IMR-90 (cell line): ENCODE data around the gene C1QTNF7. TPM values are rescaled to one million over a fixed set of nuclear protein-coding genes. Genes with fewer than 3 reads are reported as not detected.

ENCODE experiments used
- ATAC-seq: fragments of 200-7000 bp; cut with Tn5 transposase; 2 replicates; pipeline ENCODE4 v1.9.1; 2020; ENCODE audit warnings: low read depth, mild to moderate bottlenecking, moderate library complexity
- BruUV-seq: library from RNA; stranded (reverse); fragments of 400-500 nt; replicated peaks from 2 replicates; lab custom pipeline; 2021; lab: Mats Ljungman, UMichigan
- CTCF ChIA-PET: fragments of 300-600 bp; formaldehyde crosslinking; extraction: SDS; loops from one replicate; lab custom pipeline; 2021; ENCODE audit warnings: antibody characterized with exemption; lab: Yijun Ruan, JAX
- POLR2A ChIA-PET: fragments of 300-600 bp; sonication (Branson Sonifier 250); formaldehyde crosslinking; loops from one replicate; lab custom pipeline; 2022; ENCODE audit warnings: antibody characterized with exemption; ENCODE audit not compliant: unreplicated experiment; lab: Charles Lee
- DNase-seq: peaks from one replicate; pipeline ENCODE4 v3.0.0; 2013
- H2AFZ ChIP-seq: replicated peaks from 2 replicates; pipeline ENCODE3; 2013; ENCODE audit warnings: low read length, mild to moderate bottlenecking; ENCODE audit not compliant: poor library complexity
- H2AK5ac ChIP-seq: 2 replicates; pipeline ENCODE4 v1.6.1; 2013; ENCODE audit warnings: low read depth, low read length, inconsistent platforms
- H2AK9ac ChIP-seq: replicated peaks from 2 replicates; pipeline ENCODE3; 2013; ENCODE audit warnings: mild to moderate bottlenecking, low read depth, low read length, moderate library complexity; ENCODE audit not compliant: poor library complexity
- H2BK120ac ChIP-seq: 2 replicates; pipeline ENCODE4 v1.6.1; 2013; ENCODE audit warnings: low read depth, low read length, inconsistent platforms
- H2BK15ac ChIP-seq: 3 replicates; pipeline ENCODE4 v1.6.1; 2013; ENCODE audit warnings: low read depth, low read length, inconsistent platforms
- H2BK20ac ChIP-seq: 2 replicates; pipeline ENCODE4 v1.6.1; 2013; ENCODE audit warnings: low read depth, mild to moderate bottlenecking, inconsistent platforms, low read length, moderate library complexity
- H2BK5ac ChIP-seq: 2 replicates; pipeline ENCODE4 v1.6.1; 2013; ENCODE audit warnings: mild to moderate bottlenecking, low read depth, low read length, inconsistent platforms; ENCODE audit not compliant: poor library complexity, severe bottlenecking
- H3K14ac ChIP-seq: replicated peaks from 2 replicates; pipeline ENCODE4 v1.6.1; 2013; ENCODE audit warnings: low read depth, low read length, inconsistent platforms
- H3K18ac ChIP-seq: 2 replicates; pipeline ENCODE4 v1.6.1; 2013; ENCODE audit warnings: low read depth, low read length, control low read depth
- H3K23ac ChIP-seq: 2 replicates; pipeline ENCODE4 v1.6.1; 2013; ENCODE audit warnings: low read depth, low read length, inconsistent platforms
- H3K27ac ChIP-seq: 2 replicates; pipeline ENCODE4 v1.5.1; 2013; ENCODE audit warnings: mild to moderate bottlenecking, control low read depth, low read length; ENCODE audit not compliant: insufficient read depth
- H3K27me3 ChIP-seq: 2 replicates; pipeline ENCODE4 v1.6.1; 2013; ENCODE audit warnings: low read length; ENCODE audit not compliant: control insufficient read depth, insufficient read depth
- H3K36me3 ChIP-seq: 2 replicates; pipeline ENCODE4 v1.6.1; 2013; ENCODE audit warnings: low read length, mixed read lengths; ENCODE audit not compliant: control insufficient read depth, insufficient read depth
- H3K4ac ChIP-seq: 2 replicates; pipeline ENCODE4 v1.6.1; 2013; ENCODE audit warnings: low read depth, low read length, inconsistent platforms
- H3K4me1 ChIP-seq: 2 replicates; pipeline ENCODE4 v1.6.1; 2013; ENCODE audit warnings: low read length, mixed read lengths; ENCODE audit not compliant: control insufficient read depth, insufficient read depth
- H3K4me2 ChIP-seq: 2 replicates; pipeline ENCODE4 v1.6.1; 2013; ENCODE audit warnings: low read depth, mild to moderate bottlenecking, control low read depth, low read length, moderate library complexity
- H3K4me3 ChIP-seq: 2 replicates; pipeline ENCODE4 v1.5.1; 2013; ENCODE audit warnings: low read depth, mild to moderate bottlenecking, control low read depth, low read length, moderate library complexity; ENCODE audit not compliant: insufficient read depth
- H3K56ac ChIP-seq: 2 replicates; pipeline ENCODE4 v1.6.1; 2013; ENCODE audit warnings: low read length, inconsistent platforms; ENCODE audit not compliant: insufficient read depth; ENCODE audit errors: extremely low read depth
- H3K79me1 ChIP-seq, 2 experiments: 2 replicates each; pipeline ENCODE4 v1.6.1; 2013; ENCODE audit warnings: low read length in 2 of 2, inconsistent platforms in 1 of 2, low read depth in 1 of 2
- H3K9ac ChIP-seq: 2 replicates; pipeline ENCODE4 v1.6.1; 2013; ENCODE audit warnings: low read depth, low read length, control low read depth
- H3K9me1 ChIP-seq: 2 replicates; pipeline ENCODE4 v1.6.1; 2013; ENCODE audit warnings: low read length, inconsistent platforms; ENCODE audit not compliant: insufficient read depth
- H3K9me3 ChIP-seq: 2 replicates; pipeline ENCODE4 v1.6.1; 2013; ENCODE audit warnings: low read length; ENCODE audit not compliant: control insufficient read depth, insufficient read depth
- H4K20me1 ChIP-seq: 2 replicates; pipeline ENCODE4 v1.6.1; 2013; ENCODE audit warnings: low read length, inconsistent platforms; ENCODE audit not compliant: insufficient read depth
- H4K5ac ChIP-seq: 2 replicates; pipeline ENCODE4 v1.6.1; 2013; ENCODE audit warnings: mild to moderate bottlenecking, low read depth, low read length, control low read depth
- H4K8ac ChIP-seq, 2 experiments: 2 replicates each; pipeline ENCODE4 v1.6.1; 2013; ENCODE audit warnings: low read depth in 2 of 2, low read length in 2 of 2, control low read depth in 1 of 2, inconsistent platforms in 1 of 2
- H4K91ac ChIP-seq: 2 replicates; pipeline ENCODE4 v1.6.1; 2013; ENCODE audit warnings: low read depth, low read length, inconsistent platforms; ENCODE audit not compliant: insufficient read depth
- BHLHE40 ChIP-seq: fragments of 150-350 bp; IDR thresholded peaks from 2 replicates; pipeline ENCODE4 v1.6.1; 2016; ENCODE audit warnings: mild to moderate bottlenecking, low read depth, low read length
- FOS ChIP-seq: fragments of 150-350 bp; IDR thresholded peaks from 2 replicates; pipeline ENCODE4 v1.6.1; 2016; ENCODE audit warnings: low read depth, low read length
- MAFK ChIP-seq: IDR thresholded peaks from 2 replicates; pipeline ENCODE4 v1.6.1; 2012; ENCODE audit warnings: low read depth, low read length, improper control_type of control experiment
- MXI1 ChIP-seq: IDR thresholded peaks from 2 replicates; pipeline ENCODE4 v1.6.1; 2012; ENCODE audit warnings: low read depth, mild to moderate bottlenecking, low read length, moderate library complexity, borderline replicate concordance
- NFE2L2 ChIP-seq: fragments of 150-350 bp; IDR thresholded peaks from 2 replicates; pipeline ENCODE4 v1.6.1; 2016; ENCODE audit warnings: low read depth, mild to moderate bottlenecking, low read length
- RAD21 ChIP-seq: IDR thresholded peaks from 2 replicates; pipeline ENCODE4 v1.6.1; 2012; ENCODE audit warnings: low read length, improper control_type of control experiment
- RCOR1 ChIP-seq: IDR thresholded peaks from 2 replicates; pipeline ENCODE4 v1.6.1; 2012; ENCODE audit warnings: mild to moderate bottlenecking, low read length, improper control_type of control experiment; ENCODE audit not compliant: insufficient replicate concordance
- RFX5 ChIP-seq: IDR thresholded peaks from 2 replicates; pipeline ENCODE4 v1.8.0; 2012; ENCODE audit warnings: low read depth, mild to moderate bottlenecking, low read length, moderate library complexity
- SMC3 ChIP-seq: fragments of 150-350 bp; IDR thresholded peaks from 2 replicates; pipeline ENCODE4 v1.6.1; 2016; ENCODE audit warnings: low read depth, mild to moderate bottlenecking, antibody characterized with exemption, low read length, moderate library complexity
- WGBS, 2 experiments: methylation state at CpG; one replicate each; pipeline versions ENCODE4 v1.1.5 to v1.1.7; 2013; ENCODE audit warnings: missing lambda C conversion rate in 2 of 2; ENCODE audit not compliant: insufficient read length in 1 of 2; ENCODE audit errors: extremely low coverage in 2 of 2; 5-methylcytosine and 5-hydroxymethylcytosine counted together
- dilution Hi-C: fragments of 300-500 bp; cut with HindIII; formaldehyde crosslinking; loops from one replicate; pipeline ENCODE4 v1.14.3; 2018; ENCODE audit warnings: low sequenced_read_pairs; ENCODE audit not compliant: unreplicated experiment
- in situ Hi-C: fragments of 300-500 bp; cut with MboI; formaldehyde crosslinking; loops from 3 replicates; pipeline ENCODE4 v1.14.3; 2019; ENCODE audit warnings: low sequenced_read_pairs, inconsistent platforms, mixed read lengths
- intact Hi-C: fragments of 100-400 bp; cut with micrococcal nuclease; formaldehyde crosslinking; loops from 2 replicates; pipeline ENCODE4 v1.10.0; 2022
- polyA plus RNA-seq, 3 experiments: library from polyadenylated mRNA; depleted of rRNA; stranded (reverse); fragments of >200 nt; gene quantifications; 2 replicates each; pipeline ENCODE4 v1.2.3, GENCODE V29; 2012; ENCODE audit warnings: low replicate concordance in 1 of 3
- total RNA-seq: library from RNA; depleted of rRNA; stranded (reverse); fragments of >200 nt; gene quantifications from 2 replicates; pipeline ENCODE4 v1.2.3, GENCODE V29; 2012
- TF ChIP-seq, protein P1 (sequence below): fragments of 150-350 bp; IDR thresholded peaks from 2 replicates; pipeline ENCODE4 v1.6.1; 2017; ENCODE audit warnings: mild to moderate bottlenecking, antibody characterized with exemption, low read length, low read depth
- TF ChIP-seq, protein P2 (sequence below): conservative IDR thresholded peaks from 2 replicates; pipeline ENCODE4 v1.5.1; 2012; ENCODE audit warnings: mild to moderate bottlenecking, low read depth, low read length, improper control_type of control experiment

Gene C1QTNF7
- total and polyA plus RNA-seq, 2 of the 4 experiments (the other 2 are of a cell fraction): 0.12 to 0.18 TPM

DNA sequence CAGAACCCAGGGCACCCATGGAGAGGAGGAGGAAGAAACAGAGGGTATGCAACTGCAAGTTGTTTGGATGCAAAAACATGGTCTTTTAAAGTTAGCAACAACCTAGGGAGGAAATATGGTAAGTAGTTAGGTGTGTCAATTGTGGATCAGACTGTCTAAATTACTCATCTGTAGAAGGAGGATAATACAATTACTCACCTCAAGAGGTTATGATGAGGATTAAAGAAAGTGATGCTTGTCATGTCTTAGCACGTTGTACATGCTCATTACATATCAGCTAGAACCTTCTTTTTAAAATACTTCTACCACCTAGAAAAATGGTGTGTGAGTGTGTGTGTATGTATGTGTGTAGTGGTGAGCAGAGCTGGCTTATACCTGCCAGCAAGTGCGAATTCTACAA, 2.3 kb upstream of the C1QTNF7 start:
- no peak overlapping the region for H3K14ac ChIP-seq
- H3K79me1 ChIP-seq: no peaks in the 10 kb centered on the region
- no peak overlapping the region for H3K4me2 ChIP-seq
- no TSS peak for BruUV-seq
- TF ChIP-seq FOS: no peak
- TF ChIP-seq SMC3: no peak
- no peak for TF ChIP-seq RAD21
- no peak for TF ChIP-seq BHLHE40
- no peak for TF ChIP-seq MAFK
- TF ChIP-seq MXI1: no peak
- TF ChIP-seq, protein P1, sequence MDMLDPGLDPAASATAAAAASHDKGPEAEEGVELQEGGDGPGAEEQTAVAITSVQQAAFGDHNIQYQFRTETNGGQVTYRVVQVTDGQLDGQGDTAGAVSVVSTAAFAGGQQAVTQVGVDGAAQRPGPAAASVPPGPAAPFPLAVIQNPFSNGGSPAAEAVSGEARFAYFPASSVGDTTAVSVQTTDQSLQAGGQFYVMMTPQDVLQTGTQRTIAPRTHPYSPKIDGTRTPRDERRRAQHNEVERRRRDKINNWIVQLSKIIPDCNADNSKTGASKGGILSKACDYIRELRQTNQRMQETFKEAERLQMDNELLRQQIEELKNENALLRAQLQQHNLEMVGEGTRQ: no peak
- TF ChIP-seq RFX5: no peak
- TF ChIP-seq, protein P2, sequence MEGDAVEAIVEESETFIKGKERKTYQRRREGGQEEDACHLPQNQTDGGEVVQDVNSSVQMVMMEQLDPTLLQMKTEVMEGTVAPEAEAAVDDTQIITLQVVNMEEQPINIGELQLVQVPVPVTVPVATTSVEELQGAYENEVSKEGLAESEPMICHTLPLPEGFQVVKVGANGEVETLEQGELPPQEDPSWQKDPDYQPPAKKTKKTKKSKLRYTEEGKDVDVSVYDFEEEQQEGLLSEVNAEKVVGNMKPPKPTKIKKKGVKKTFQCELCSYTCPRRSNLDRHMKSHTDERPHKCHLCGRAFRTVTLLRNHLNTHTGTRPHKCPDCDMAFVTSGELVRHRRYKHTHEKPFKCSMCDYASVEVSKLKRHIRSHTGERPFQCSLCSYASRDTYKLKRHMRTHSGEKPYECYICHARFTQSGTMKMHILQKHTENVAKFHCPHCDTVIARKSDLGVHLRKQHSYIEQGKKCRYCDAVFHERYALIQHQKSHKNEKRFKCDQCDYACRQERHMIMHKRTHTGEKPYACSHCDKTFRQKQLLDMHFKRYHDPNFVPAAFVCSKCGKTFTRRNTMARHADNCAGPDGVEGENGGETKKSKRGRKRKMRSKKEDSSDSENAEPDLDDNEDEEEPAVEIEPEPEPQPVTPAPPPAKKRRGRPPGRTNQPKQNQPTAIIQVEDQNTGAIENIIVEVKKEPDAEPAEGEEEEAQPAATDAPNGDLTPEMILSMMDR: no peak
- TF ChIP-seq NFE2L2: no peak
- TF ChIP-seq RCOR1: no peak
- H2BK120ac ChIP-seq: no peak overlapping the region
- H4K20me1 ChIP-seq: no peaks in the 10 kb centered on the region
- no peak overlapping the region for H4K91ac ChIP-seq
- no peak for DNase-seq
- peaks cover 3% of the 10 kb centered on the region; the same call in 1 of the 2 replicates for H3K4me1 ChIP-seq
- no peaks in the 10 kb centered on the region for H3K36me3 ChIP-seq
- intact Hi-C loops (no loop called here), in situ Hi-C loops (no loop called here), dilution Hi-C loops (no loop called here)
- H3K27ac ChIP-seq: no peak overlapping the region
- no peaks in the 10 kb centered on the region for H3K27me3 ChIP-seq
- CTCF ChIA-PET: interaction anchor here (0.6 kb wide), 1 partner anchor 1223 kb away, joined by 4 read pairs; no protein-coding TSS in a partner anchor
- H2AFZ ChIP-seq: no peak overlapping the region
- H3K4ac ChIP-seq: no peak overlapping the region
- H3K9ac ChIP-seq: no peak overlapping the region
- H3K56ac ChIP-seq: no peak overlapping the region
- H3K9me1 ChIP-seq: no peaks in the 10 kb centered on the region; the same call in 1 of the 2 replicates
- H2BK5ac ChIP-seq: no peak overlapping the region
- H3K18ac ChIP-seq: no peak overlapping the region
- no peak overlapping the region for H2AK5ac ChIP-seq
- no peak for ATAC-seq
- no peak overlapping the region for H3K4me3 ChIP-seq
- H3K23ac ChIP-seq: no peak overlapping the region
- no peak overlapping the region for H2BK20ac ChIP-seq
- no peak overlapping the region for H4K8ac ChIP-seq
- no CpG with 5 or more reads among the region's 2 CpGs for WGBS, 2 experiments
- no peak overlapping the region for H4K5ac ChIP-seq
- no peak overlapping the region for H2BK15ac ChIP-seq
- POLR2A ChIA-PET: no interaction called here
- H3K9me3 ChIP-seq: no peaks in the 10 kb centered on the region
- H2AK9ac ChIP-seq: no peak overlapping the region
